ENCODE data around the gene EXPH5.

The EXPH5 gene

DNA sequence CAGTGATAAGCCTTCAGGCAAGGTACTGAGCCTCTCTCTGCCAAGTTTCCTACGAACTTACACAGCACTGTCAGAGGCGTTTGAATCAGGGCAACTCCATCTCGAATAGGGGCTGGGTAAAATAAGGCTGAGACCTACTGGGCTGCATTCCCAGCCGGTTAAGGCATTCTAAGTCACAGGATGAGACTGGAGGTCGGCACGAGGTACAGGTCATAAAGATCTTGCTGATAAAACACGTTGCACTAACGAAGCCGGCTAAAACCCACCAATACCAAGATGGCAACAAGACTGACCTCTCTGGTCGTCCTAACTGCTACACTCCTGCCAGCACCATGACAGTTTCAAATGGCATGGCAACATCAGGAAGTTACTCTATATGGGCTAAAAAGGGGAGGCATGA lies 75.0 kb downstream of the EXPH5 start:
- ATAC-seq (no peak), DNase-seq (no peak)

DNA sequence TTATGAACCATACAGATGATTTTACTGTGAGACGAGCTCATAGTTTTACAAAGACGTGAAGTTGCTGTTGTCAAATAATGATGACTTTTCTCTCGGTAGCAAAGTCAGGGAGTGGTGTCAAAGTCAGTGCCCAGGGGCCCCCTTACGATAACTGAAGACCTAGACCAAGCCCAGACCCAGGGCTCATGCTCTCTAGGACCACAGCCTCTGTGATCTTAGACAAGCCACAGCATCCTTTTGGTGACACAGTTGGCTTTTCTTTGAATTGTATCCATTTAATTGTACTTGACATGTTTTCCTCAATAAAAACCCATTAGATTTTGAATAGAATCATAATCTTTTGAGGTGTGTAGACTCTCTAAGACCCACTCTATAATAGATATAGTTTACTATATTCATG lies 77.4 kb downstream of the EXPH5 start:
- DNase-seq, result no peak
- no peak for ATAC-seq

DNA sequence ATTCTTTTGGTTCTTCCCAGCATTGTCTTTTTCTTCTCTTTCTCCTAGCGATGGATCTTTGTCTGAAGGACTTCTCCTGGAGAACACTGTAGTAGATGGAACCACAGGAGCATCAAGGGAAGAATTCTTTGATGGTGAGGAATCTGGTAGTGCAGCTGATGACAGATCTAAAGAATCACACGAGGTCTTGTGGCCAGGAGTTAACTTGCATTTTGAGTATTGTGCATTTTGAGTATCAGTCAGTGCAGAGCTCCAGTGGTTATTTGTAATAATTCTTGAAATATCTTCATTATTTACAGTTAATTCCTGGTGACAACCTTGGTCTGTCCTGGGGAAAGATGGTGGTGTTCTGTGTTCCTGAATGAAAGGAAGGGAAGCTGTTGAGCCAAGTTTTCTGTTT lies 80.9 kb downstream of the EXPH5 start:
- no peak for DNase-seq
- ATAC-seq, result no peak

DNA sequence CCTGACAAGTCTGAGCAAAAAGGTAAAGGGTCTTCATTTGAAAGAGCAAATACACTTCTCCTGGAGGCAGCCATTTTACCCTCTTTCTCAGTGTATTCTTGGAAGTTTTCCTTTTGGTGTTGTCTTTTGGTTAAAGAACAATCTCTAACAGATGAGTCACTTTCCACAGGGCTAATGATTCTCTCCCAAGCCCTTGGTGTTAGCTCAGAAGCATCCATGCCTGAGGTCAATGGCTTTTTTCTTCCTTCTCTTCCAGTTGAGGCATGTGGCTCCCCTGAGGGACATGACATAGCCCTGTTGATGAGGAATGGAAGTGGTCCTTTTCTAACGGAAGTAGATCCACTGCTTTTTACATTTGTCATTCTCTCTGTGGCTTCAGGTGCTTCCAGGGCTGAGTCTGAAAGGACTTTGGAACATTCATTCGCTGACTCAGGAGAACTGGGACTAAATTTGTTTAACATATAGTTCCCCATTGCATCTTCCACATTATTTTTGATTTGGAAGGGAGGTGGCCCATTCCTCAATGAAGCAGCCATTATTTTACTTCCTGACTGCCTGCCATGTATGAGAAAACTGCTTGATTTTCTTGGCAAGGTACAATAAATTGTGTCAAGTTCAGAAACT lies 81.6 kb downstream of the EXPH5 start:
- ATAC-seq (no peak), DNase-seq (no peak)

DNA sequence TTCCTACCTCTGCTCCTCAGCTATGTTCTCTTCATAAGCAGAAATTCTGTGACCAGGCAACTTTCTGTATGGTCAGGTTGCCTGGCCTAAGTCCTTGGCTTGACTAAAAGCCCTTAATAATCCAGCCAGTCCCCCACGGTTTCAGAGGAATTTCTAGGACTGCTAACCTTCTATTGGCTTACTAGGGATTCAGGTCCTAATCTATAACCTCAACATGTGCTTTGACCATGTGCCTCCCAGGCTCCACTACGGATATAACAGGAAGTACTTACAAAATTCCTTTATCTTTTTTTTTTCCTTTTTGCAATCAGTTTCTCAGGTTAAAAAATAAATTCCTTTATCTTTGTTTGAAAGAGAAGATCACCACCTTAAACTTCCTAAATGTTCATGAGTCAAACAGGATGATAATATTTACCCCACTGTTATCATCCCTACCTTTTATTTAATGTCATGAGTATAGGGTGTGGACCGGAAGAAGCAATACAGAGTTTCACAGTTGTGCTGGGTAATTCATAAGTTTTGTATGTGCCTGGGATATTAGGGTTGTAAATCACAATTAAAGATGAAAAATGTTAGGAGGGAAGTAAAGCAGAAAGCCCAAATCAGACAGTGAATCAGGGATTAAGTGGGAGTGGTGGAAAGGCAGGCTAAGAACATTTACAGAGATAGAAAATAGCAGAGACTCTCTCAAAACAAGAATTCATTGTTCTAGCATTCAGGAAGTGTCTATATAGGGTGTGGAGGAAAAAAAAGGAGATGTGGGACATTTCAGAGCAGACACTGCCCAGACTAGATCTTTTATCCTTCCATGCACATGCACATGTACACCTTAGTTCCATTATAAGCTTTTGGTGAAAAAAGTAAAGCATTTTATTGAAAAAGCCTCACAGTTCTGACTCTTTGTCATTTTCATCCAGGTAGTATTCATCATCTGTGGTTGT lies 84.6 kb downstream of the EXPH5 start:
- ATAC-seq (no peak), DNase-seq (no peak)

DNA sequence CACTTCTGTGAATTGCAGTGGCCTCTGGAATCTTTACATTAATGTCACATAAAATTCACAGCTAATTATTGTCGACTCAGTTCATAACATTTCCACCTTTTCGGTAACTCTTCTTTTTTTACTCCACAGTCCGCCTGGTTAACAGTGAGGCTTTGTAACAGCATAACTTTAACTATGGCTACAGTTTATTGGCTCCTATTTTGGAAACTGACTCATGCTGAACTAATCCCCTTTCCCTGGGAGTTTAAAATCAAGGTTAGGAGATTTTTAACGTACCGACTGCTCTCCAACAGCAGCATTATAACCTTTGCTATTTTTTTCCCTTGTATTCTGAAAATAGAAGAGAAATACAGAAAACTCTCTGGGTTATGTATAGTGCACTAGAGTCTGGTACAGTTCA lies 92.2 kb downstream of the EXPH5 start:
- DNase-seq, result no peak

DNA sequence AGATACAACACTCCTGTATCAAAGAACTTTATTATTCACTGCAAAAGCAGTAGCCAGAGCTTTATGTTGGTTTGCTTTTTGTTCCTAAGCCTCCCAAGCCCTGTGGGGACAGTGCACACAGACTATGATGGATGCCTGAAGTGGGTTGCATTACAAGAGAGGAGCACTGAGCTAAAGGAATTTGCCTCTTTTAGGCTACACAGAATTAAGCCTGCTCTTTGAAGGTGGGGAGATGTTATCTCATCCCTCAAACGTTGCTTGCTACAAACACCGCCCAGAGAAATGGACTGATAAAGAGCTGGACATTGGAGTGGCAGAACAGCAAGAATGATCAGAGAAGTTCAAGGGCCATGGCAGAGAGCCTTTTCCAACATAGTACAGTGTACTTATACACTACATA lies 92.8 kb downstream of the EXPH5 start:
- DNase-seq (no peak), ATAC-seq (no peak)

More for the DNA sequence above, 92.2 kb downstream of the EXPH5 start:
- ATAC-seq, result no peak

DNA sequence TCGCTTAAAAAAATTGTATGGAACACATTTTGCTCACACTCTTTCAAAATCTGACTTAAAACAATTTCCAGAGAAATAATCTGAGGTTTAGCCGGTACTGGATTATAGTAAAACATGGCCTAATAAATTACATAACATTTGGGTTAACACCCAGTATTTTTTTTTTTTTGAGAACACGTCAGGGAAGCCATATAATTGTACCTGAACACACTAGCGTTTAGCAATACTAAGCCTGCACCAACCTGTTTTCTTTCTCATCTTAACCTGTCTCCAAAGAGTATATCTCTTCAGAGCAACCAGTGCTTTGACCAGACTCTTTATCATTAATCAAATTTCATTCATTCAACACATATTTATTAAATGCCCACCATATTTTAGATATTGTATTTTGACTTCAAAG lies 93.4 kb downstream of the EXPH5 start:
- no peak for DNase-seq
- no peak for ATAC-seq

DNA sequence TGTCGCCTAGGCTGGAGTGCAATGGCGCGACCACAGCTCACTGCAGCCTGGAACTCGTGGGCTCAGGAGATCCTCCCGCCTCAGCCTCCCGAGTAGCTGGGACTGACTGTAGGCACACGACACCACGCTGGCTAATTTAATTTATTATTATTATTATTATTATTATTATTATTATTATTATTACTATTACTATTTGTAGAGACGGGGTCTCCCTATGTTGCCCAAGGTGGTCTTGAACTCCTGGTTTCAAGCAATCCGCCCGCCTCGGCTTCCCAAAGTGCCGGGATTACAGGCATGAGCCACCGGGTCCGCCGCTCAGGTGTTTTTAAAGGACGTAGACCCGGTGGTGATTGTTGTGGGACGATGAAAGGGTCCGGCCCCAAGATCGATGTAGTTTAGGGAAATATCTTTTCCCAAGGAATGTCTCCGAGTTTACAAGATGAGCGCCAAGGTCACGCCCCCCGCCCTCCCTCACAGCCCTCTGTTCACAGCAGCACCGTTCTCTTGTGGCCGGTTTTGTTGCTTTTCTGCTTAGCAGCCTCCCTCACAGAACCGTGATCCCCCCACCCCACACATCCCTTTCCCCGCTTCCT lies 94.7 kb downstream of the EXPH5 start:
- ATAC-seq (no peak), DNase-seq (no peak)

DNA sequence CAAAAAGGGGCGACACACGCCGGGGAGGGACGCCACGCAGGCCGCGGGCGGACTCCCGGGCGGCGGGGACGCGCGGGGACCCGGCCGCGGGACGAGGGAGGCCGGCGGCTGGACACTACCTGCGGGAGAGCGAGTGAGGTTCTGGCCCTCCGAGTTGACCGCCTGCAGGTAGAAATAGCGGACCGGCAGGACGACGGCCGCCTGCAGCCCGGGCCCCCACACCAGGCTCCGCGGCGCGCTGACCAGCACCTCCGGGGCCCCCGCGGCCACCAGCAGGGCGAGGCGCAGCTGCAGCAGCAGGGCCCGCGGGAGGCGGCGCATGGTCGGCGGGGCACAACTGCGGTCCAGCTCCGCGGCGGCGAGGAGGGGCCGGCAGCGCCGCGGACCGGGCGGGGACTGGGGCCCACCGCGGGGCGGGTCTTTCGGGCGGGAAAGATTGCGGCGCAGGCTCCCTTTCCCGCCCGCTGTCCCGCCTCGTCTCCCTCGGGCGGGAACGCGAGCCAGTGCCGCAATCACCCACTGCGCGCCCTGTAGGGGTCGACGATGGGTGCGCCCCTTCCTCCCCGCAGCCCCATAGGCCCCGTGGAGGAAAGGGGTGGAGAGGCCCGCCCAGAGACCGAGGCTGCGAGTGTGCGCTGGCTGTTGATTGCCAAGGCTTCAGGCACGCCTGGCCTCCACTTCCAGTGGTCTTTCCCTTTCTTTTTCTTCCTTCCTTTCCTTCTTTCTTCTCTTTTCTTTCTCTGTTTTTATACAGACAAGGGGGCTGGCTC lies 95.3 kb downstream of the EXPH5 start, which contains the start of gene POGLUT3:
Gene POGLUT3 (minus strand): TSS at position 339 of the 770 bp plus-strand sequence. CDS start 18 bp downstream, at position 321.
- ATAC-seq (peak; percentile 60), DNase-seq (peak; percentile 58)

DNA sequence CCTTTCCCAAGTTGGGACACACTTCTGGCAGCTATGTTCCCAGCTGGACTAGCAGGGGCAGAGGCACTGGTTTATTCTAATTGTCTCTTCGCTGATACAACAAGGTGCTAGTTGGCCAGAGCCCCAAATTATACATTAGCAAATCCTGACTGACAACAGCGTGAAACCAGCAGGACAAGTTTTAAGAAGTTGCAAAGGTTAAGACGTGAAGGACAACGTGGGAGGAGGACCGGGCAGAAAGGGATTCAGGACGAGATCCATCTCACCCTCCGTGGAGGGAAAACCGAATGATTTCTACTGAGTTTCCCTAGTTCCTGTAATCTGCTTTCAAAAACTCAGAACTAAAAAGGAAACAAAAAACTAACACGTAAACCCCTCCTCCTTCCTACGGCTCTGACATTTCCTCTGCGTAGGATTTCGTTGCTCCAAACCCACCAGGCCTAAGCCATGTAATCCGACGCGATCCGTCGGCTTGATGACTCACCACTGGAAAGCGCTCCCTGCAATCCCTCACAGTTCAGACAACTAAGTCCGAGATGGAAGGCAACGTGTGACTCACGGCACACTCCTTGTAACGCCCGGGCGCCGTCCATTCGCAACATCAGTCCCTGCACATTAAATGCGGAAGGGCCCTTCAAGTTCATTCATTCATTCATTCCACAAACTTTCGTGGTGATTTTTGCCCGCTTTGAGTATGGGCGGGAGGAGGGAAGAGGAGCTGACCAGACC lies 96.1 kb downstream of the EXPH5 start:
- ATAC-seq, result peak; percentile 93
- DNase-seq, result peak; percentile 71

DNA sequence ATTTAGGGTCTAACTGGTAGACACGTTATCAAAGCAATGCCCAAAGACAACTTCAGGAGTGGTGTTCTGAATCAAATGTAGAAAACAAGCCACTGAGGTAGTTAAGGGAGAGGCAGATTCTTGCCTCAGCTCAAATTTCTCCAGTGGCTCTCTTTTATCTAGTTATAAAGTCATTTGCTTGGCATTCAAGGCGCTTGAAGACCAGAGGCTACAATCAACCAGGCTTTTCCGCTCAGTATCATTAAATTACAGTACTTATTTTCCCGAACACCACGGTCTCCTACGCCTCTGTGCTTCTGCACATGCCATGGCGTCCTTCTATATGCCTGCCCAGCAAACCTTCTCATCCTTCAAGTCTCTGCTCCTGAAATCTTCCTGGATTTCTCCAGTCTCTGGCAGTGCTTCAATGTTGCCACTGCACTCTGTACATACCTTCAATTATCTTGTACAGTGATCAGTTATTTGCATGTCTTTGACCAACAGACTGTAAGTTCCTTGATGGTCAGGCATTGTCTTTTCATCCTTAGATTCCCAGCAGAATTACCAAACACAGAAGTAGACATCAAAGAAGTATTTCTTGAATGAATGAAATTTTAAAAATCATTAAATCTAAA lies 96.8 kb downstream of the EXPH5 start:
- no peak for ATAC-seq
- DNase-seq, result no peak

DNA sequence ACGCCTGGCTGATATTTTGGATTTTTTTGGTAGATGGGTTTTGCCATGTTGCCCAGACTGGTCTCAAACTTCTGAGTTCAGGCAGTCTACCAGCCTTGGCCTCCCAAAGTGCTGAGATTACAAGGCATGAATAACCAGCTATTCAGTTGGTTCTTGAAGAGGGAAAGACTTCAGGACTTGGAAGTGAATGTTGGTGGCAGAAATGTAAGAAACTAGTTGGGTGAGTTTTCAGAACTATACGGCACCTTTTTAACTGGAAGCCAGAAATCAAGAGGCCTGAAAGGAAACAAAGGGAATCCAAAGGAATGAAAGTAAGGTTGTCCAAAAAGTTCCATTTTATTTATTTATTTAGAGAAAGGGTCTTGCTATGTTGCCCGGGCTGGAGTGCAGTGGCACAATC lies 98.2 kb downstream of the EXPH5 start:
- ATAC-seq (no peak), DNase-seq (no peak)

DNA sequence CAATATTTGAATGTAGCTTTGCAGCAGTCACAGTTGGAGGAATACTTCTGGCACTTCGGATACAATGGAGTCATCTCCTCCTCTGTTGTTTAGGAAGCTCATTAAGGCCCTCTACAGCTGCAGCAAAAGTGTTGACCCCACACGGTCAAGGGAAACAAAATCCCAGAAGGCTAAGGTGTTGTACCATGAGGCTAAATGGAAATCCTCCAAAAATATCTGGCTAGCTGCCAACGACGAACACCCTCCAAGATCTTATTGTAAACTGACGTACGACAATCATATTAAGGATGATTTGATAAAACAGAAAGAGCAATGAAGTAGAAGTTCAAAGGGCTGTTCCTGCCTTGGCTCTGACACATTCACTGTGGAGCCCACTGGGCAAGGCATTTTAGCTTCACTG lies 99.4 kb downstream of the EXPH5 start:
- no peak for ATAC-seq
- no peak for DNase-seq

DNA sequence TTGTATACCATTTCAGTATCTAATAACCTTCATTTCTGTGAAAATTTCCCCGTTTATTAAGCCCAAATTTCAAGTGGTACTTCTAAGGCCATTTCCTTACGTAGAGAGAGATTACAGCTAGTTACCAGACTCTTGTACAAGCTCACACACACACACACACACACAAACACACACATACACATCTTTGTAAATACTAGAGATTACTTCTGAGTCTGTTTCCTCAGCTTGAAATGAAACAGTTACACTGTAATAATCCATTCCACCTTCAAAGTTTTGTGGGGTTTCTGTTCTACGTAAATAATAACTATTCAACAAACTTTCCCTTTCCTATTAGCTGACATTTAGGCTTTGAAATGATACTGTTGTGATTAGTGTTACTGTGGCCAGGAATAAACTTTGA lies 101.6 kb downstream of the EXPH5 start:
- ATAC-seq (no peak), DNase-seq (no peak)

DNA sequence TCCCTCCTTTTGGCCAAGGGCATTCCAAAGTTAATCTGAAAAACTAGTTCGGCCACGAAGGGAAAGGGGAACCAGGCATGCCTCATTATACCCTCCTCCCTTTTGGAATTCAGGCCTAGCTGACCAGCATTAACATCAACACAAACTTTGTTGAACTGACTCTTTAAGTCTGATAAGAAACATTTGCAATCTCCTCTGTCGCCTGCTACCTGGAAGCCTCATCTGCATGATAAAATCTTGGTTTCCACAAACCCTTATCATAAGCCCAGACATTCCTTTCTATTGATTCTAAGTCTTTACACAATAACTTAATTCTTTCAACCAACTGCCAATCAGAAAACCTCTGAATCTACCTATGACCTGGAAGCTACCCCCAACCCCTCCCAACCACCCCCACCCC lies 106.7 kb downstream of the EXPH5 start:
- DNase-seq (no peak), ATAC-seq (no peak)

DNA sequence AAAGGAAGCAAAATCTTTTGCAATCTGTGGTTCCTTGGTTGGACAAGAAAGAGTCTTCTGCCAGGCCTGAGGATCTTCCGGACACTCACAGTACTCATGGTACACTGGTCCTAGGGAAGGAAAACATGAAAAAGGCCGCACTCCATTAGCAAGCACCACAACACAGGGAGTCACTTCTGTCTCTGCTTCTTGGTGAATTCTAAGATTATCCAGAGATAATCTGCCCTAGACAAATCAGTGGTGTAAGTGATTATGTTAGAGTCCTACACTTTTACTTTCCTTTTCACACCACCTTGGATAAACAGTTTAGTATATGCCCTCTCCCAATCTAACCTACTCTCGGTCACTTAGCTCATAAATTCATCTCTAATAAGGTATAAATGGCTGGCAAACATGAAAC lies 107.2 kb downstream of the EXPH5 start:
- DNase-seq, result no peak
- ATAC-seq, result no peak

DNA sequence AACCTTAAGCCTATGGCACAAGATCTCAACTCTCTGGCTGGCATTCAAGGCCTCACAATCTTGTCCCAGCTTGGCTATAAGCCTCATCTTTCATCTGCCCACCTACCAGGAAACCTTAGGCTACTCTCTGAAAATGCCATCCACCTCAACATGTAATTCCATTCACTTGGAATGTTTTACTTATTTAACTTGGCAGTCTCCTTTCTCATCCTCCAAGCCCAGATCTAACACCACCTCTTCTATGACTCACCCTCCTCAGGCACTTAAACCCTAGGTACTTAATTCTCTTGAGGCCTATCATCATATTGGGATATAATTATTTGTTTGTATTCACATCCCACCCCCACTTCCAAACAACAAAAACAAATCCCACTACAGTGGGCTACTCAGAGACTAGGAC lies 110.4 kb downstream of the EXPH5 start:
- ATAC-seq, result no peak

DNA sequence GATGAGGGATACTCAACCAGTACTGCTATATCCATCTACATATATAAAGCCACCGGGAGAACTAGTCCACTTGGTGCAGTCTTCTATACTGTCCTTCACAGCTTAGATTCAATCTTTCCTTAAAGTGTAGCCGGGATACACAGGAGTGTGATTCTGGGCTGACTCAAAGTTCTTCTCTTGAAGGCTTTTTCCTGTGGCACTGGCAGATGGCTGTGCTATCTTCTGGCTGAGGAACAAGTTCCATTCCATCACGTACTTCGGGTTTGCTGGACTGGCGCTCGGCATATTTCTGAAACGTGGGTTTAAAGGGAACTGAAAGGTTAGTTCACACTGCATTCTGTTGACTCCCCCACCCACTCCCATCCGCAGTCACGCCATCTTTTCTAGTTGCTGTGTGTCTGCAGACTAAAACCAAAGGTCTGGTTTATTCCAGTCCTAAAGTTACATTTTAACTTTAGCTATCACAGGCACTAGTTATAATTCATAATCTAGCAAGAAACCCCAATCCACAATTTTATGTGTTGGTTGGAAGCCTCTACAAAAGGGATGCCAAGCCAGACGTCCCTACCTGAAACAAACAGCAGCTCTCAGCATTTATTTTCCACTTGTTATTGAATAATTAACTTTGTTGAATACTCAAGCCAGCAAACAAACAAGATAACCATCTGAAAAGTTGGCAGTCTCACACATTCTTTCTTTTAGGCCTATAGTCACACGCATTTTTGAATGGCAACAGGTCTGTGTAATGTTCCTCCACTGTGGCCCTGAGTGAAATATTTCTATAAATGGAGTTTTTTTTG lies 118.7 kb downstream of the EXPH5 start:
- ATAC-seq, result no peak

More for the DNA sequence above, 110.4 kb downstream of the EXPH5 start:
- no peak for DNase-seq

DNA sequence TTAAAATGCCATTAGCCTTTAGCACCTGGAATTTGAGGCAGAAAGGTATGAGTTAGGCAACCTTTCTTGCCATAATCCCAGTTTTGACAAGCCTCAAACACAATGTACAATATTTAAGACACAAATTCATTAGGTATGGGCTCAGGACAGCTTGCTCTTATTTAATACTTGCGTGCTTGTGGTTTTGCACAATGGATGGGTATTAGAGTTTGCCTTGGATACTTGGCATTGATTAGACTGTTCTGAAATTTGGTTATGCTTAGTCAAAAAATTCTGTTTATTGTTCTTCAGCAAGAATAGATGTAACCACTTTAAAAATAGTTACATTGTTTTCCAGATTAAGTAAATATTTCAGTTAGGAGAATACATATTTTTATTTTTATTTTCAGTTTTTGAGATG lies 120.9 kb downstream of the EXPH5 start:
- DNase-seq (no peak), ATAC-seq (no peak)

More for the DNA sequence above, 118.7 kb downstream of the EXPH5 start:
- no peak for DNase-seq
